HG03175 (cell line): ENCODE measurements around the gene C17orf67.

ENCODE experiments used
- ATAC-seq: cut with Tn5 transposase; IDR thresholded peaks from one replicate; pipeline ENCODE4 v1.9.1; 2021; ENCODE audit warnings: mild to moderate bottlenecking, moderate library complexity; ENCODE audit not compliant: unreplicated experiment

Gene C17orf67, protein sequence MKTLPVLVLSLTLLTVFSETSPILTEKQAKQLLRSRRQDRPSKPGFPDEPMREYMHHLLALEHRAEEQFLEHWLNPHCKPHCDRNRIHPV

DNA sequence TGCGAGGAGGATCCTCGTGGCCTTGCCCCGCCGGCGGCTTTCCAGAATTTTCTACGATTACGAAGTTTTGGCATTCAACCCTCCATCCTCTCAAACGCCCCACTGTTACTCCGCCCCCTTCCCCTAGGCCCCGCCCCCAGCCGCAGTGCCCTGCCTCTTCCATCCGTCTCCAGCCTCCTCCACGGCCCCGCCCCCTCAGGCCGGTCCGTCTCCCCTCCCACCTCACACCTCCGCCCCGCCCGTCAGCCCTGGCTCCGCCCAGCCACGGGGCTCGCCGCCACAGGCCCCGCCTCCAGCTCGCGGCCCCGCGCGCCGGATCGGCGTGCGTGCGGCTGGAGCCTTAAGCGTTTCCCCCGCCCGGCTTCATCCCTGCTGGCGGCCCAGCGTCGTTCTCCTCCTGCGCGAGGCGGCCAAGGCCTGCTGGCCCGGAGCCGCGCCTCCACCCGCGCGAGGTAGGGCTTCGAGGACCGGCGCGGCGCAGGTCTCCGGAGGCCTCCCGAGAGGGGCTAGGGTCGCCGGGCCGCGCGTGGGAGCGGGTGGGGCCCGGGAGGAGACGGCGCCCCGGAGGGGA is at the start of gene C17orf67, which contains the start of gene DGKE:
TSS of gene C17orf67 (minus strand) at position 112 of the 571 bp plus-strand sequence. CDS start 18,110 bp downstream, outside the sequence.
TSS of gene DGKE (plus strand) at position 343 of the 571 bp plus-strand sequence. CDS start 645 bp downstream, outside the sequence.
- peak; percentile 70 for ATAC-seq

DNA sequence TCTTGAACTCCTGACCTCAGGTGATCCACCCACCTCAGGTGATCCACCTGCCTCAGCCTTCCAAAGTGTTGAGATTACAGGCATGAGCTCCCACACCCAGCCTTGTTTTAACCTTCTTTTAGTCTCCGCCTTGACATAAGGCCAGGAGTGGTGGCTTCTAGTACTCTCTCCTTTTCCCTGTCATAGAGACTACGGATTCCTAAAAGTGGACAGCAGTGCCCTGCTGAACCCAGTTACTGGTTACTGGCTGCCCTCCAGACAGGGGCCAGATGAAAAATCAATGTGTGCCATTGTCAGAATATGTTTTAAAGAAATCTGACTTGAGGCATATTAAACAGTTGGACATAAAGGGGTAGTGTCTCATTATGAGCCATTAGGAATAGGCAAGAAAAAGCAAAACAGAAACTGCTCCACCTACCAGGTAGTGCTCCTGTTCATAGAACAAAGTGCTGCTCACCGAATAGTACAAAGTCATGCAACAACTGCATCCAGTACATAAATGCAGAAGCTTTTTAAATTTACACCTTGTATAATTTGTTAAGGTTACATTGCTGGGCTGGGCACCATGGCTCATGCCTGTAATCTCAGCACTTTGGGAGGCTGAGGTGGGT is 48.1 kb upstream of the C17orf67 start:
- ATAC-seq: no peak

DNA sequence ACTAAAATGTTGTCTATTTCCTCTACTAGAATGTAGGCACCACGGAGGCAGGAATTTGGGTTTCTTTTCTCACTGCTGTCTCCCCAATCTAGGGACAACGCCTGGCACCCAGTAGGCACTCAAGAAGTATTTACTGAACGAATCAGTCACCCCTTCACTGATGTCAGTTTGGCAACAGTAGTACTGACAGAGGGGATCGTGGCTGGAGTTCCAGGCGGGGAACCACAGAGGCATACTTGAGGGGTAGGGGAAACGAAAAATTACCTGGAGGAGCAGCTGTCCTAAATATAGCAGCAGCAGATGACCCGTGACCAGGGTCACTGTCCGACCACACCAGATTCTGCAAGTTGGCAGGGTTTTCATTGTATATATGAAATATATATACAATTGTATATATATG is 46.9 kb upstream of the C17orf67 start:
- no peak for ATAC-seq

DNA sequence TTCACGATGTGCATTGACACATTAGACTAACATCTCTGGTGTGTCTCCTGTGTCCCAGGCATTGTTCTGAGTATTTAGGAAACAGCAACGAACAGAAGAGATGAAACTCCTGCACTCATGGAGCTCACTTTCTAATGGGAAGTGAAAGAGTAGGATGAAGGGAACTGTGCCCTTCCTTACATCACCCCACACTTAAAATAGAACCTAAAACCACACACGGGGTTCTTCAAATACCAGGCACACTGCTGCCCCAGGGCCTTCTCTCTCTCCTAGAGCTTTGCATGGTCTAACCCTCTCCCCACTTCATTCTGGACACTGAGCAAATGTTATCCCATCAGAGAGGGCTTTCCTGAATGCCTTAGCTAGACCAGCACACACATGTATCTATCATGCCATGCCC is 46.4 kb upstream of the C17orf67 start:
- no peak for ATAC-seq

DNA sequence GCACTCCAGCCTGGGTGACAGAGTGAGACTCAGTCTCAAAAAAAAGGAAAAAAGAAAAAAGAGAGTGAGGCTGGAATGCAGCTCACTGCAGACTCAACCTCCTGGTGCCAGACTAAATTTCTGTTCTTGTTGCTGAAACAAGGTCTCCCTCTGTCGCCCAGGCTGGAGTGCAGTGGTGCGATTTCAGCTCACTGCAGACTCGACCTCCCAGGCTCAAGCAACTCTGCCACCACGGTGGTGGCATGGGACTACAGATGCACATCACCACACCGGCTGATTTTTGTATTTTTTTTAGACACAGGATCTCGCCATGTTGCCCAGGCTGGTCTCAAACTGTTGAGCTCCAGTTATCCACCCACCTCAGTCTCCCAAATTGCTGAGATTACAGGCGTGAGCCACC is 45.6 kb upstream of the C17orf67 start:
- ATAC-seq: no peak

DNA sequence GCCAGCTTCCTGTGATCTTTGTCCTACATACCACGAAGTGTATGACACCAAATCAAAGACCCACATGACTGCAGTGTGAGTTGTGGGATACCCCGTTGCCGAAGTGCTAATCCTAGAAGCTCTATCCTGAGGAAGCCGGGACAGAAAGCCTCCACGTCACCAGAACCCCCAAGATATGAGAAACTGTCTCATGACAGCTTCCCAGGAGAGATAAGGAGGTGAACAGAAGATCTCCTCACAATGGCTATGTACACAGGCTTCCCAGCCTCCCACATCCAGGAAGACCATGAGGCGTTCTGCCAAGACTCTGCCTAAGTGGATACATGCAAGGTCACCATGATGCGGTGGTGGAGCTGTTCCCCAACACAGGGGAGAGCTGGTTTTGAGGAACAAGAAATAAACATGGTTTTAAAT is 43.1 kb upstream of the C17orf67 start:
- no peak for ATAC-seq

DNA sequence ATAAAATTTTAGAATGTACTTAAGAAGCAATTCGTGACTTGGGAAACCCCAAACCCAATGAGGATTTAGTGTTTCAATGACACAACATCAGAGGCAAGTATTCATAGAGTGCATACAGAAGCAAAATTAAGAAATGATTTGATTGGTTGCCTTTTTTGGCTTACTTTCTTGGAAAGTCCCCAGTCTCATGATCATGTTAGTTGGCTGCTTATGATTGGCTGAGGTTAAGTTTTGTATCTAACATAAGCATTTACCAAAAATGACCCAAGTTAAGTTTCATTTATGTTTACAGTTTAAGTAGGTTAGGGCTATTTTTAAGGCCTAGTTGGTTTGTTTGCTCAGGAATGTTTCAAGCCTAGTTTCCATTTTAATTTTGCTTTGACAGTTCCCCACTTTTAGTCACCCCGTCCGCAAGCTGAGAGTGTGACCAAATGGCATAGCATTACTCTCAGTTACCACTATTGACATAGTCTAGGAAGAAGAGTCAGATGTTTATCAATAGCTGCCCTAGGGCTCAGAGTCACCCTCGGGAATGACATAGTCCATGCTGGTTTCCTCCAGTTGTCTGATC is 36.4 kb upstream of the C17orf67 start:
- ATAC-seq: no peak

DNA sequence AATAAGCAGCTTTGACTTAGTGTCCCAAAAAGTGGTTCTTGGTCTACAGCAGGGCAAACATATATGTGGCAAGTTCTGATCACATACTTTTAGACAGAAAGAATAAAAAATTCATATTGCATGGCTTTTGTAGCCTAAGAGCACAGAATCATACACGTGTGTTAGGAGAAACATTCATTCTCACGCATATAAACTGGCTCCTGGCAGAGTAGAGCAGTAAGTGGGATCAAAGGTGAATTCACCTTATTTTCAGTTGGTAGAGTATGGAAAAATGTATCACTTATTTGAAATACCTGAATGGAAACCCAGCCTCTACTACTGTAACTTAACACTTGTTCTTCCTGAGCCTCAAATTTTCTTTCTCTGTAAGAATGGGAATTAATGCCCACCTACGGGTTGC is 35.0 kb upstream of the C17orf67 start:
- no peak for ATAC-seq

DNA sequence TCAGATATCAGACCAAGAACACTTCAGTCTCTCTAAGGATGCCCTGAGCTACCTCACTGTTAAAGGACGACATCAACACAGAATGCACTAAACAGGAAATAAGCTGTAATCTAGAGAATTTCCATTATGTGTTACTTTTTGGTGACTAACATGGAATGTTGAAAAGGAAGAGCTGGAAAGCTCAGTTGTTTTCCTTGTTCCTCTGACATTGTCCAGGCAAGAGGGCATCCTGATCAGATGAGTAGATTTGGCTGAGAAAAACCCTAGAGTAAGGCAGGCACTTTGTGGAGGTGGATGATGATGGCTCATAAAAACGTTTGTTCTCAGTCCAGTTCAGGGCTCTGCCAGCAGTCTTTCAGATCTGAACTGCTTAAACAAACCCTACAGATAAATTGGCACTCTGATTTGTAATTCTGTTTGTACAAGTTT is 34.2 kb upstream of the C17orf67 start:
- no peak for ATAC-seq

DNA sequence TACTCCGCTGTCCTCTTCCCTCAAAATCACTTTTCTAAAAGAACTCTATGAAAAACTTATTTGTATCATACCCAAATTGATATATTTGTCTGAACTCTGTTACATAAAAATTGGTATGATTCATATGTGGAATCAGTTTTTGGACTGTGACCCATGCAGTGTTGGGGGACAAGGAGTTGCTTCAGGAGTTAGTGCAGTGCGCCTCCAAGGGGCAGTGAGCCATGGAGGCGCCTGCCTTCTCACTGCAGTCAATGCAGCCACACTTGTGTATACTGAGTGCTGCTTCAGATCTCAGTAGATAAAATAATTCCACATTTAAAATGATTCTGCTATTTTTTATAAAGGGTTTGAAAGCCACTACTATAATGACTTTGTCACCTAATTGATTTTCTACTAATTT is 32.8 kb upstream of the C17orf67 start:
- ATAC-seq: no peak

DNA sequence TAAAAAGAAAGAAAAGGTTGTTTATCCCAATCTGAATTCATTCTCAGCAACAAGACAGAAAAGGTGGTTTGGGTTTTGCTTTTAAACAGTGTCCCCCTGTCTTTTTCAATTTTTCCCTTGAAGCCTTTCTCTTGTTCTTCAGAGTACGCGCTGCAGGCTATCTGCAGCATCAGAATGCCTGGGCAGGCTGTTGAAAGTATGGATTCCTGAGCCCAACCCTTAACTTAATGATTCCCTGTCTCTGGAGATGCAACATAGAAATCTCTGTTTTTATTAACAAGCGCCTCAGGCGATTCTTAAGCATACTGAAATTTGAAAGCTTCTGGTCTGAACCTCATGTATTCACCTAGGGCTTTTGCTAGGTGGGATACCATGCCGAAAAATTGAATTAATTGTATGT is 32.4 kb upstream of the C17orf67 start:
- no peak for ATAC-seq

DNA sequence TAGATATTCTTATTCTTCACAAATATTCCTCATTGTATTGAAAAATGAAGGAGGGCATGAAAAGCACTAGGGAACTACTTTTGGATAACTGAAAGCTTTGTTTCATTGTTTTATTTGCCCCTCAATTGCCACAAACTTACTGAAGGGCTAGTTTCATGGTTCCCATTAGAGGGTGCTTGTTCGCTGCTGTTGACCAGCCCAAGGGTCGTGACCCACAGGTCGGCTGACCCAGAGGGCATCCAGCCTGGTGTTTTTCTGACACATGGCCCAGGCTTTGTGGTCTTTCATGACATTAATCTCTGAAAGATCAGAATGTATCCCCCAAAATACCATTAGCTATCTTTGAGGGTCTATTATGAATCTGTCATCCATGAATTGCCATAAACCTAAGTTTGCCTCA is 30.3 kb upstream of the C17orf67 start:
- no peak for ATAC-seq

DNA sequence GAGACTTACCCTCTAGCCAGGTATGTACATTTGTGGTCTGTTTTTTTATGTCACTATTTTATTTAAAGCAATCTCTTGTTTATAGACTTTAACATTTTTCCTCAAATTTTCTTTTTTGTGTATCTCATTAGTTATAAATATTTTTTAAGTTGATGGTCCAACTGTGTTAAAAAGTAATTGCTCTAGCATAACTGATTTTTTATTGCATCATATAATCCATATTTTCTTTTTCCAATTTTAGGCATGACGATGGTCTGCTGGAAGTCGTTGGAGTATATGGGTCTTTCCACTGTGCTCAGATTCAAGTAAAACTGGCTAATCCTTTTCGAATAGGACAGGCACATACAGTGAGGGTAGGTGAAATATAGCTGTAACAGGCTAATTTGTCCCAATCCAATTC is 28.2 kb upstream of the C17orf67 start:
- ATAC-seq: no peak

DNA sequence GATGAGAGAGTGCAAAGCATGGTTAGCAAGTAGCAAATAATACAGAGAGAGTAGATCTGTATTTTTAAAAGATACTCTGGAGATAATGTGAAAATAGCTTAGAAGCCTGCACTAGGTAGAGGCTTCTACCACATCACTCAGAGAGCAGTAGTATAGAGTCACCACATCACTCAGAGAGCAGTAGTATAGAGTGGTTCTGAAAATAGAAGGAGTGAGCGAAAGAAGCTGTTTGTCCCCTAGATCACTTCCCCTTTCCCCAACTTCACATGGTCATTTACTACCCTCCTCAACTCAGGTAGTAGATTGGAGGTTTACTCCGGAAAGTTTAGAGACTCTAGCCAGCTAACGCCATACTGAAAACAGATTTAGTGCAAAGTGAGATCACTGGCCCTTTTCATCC is 17.3 kb upstream of the C17orf67 start:
- ATAC-seq: no peak

DNA sequence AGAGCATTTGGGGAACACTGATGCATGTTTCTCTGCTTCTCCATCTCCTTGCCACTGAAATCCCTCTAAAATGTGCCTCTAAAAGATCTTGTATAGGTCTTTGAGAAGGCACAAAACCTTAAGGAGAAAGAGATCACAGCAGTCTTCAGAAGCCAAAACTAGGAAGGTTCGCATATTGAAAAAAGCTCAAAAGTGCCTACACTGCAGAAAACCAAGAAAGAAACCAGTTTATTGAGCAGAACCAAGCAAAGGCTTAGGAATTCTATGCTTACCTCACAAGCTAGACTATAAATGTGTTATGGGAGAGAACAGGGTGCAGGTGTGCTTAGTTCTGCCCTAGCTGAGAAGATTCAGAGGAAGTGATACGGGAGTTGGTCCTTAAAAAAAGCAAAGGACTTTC is 16.9 kb upstream of the C17orf67 start:
- ATAC-seq: no peak

DNA sequence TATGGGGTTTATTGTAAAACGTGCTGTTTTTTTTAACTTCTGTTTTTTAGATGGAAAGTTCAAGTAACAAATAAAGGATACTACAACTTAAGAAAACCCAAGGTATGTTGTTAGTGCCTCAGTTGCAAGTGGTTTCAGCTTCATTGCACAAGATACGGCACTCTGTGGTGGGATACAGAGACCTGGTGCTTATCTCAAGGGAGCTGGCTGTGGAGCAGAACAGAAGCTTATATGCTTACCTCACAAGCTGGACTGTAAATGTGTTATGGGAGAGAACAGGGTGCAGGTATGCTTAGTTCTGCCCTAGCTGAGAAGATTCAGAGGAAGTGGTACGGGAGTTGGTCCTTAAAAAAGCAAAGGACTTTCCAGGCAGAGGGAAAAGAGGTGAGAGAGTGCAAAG is 15.4 kb upstream of the C17orf67 start:
- ATAC-seq: no peak

DNA sequence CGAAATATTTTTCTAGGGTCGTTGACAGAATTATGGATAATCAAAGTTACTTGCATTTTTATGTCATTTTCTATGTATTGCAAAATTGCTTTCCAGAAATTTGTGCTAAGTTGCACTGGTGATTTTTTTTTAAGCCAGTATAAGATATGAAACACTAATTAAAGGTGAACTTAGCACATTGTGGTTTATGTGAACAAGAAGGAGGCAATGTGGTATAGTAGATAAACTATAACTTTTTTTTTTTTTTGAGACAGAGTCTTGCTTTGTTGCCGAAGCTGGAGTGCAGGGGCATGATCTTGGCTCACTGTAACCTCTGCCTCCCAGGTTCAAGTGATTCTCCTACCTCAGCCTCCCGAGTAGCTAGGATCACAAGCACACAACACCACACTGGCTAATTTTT is 13.4 kb upstream of the C17orf67 start:
- no peak for ATAC-seq

DNA sequence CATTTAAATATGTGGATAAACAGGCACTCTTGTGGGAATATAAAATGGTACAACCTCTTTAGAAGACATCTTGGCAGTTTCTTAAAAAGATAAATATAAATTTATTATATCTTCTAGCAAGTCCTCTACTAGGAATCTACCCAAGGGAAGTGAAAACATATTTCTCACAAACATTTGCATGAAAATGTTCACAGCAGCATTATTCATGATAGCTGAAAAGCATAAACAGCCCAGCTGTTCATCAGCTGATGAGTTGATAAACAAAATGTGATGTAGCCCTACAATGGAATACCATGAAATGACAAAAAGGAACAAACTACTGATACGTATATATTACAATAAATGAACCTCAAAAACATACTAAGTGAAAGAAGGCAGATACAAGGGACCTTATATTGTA is 12.2 kb upstream of the C17orf67 start:
- no peak for ATAC-seq

DNA sequence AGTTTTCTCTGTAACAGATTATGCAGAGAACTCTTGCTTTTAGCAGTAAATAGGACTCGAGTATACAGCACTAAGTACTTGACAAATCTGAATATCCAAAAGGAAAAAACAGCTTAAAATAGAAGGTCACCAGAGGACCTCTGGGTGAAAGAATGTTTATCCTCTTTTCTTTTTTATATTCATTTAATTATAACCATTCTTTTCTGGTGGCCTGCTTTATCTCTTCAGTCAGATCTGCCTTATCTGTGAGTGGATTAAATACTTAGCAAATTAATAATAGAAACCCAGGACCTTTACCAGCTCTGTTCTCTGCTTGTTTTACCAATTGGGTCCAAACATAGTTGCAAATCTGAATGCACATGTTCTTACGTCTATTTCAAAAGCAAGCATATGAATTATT is 8.9 kb upstream of the C17orf67 start:
- ATAC-seq: no peak

DNA sequence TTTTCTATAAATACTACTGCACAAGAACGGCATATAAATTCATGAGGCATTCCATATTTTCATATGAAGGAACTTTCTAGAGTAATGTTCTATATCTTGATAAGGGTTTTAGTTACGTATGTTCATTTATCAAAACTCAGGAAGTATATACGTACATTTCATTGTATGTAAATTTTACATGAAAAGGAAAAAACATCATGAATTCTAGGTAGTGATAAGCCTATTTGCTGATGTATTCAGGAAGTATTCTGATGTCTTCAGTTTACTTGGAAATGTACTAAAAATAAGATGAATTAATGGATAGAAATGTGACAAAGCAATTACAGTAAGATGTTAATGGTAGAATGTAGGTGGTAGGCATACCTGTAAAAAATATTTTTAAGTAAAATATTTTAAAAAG is 5.0 kb upstream of the C17orf67 start:
- no peak for ATAC-seq

DNA sequence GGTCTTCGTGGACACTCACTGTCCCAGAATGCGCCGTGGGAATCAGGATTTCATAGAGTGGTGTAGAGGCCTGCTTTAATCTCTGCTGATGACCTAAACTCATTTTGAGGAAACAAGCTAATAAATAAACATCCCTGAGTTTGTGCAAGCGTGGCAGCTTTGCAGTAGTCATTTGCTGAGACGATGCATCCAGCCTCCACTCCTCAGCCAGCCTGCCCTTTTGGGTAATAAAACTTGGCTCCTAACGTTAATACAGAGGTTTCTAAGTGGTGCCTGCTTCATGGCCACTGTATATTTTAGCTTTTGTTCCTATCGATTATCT is 1.5 kb upstream of the C17orf67 start:
- no peak for ATAC-seq
